GM23338 (cell line): ENCODE results near the gene CNST.

ENCODE experiments used
- CTCF ChIP-seq, 2 experiments: fragments of 200-600 bp in 1 of 2; sonication (generic) in 1 of 2; conservative IDR thresholded peaks; 2 replicates each; pipeline versions ENCODE4 v1.5.1 to v1.6.1; 2016 to 2017; ENCODE audit warnings: antibody characterized with exemption in 2 of 2, low read depth in 2 of 2, mild to moderate bottlenecking in 2 of 2, moderate library complexity in 1 of 2
- EZH2 ChIP-seq: fragments of 200-600 bp; sonication (generic); IDR thresholded peaks from one replicate; pipeline ENCODE4 v1.8.0; 2017; ENCODE audit warnings: antibody characterized with exemption, mild to moderate bottlenecking, low read depth; ENCODE audit not compliant: unreplicated experiment
- EZH2phosphoT487 ChIP-seq: fragments of 200-600 bp; sonication (generic); IDR thresholded peaks from one replicate; pipeline ENCODE4 v1.8.1; 2018; ENCODE audit warnings: antibody characterized with exemption; ENCODE audit not compliant: unreplicated experiment
- POLR2AphosphoS5 ChIP-seq: IDR thresholded peaks from 2 replicates; pipeline ENCODE4 v1.6.1; 2016; ENCODE audit warnings: antibody characterized with exemption, low read depth
- REST ChIP-seq: IDR thresholded peaks from one replicate; pipeline ENCODE4 v1.6.1; 2018; ENCODE audit warnings: antibody characterized with exemption; ENCODE audit not compliant: unreplicated experiment
- STAT1 ChIP-seq: IDR thresholded peaks from one replicate; pipeline ENCODE4 v1.6.1; 2016; ENCODE audit warnings: antibody characterized with exemption; ENCODE audit not compliant: unreplicated experiment
- ZNF331 ChIP-seq: fragments of 250-450 bp; sonication (Bioruptor Pico); IDR thresholded peaks from 2 replicates; pipeline ENCODE4 v1.5.0; 2020; ENCODE audit warnings: low read depth, mild to moderate bottlenecking, moderate library complexity
- TF ChIP-seq, protein P1 (sequence below): IDR thresholded peaks from 2 replicates; pipeline ENCODE4 v1.6.1; 2016; ENCODE audit warnings: antibody characterized with exemption

GRCh38 chr1:246631426-246631825 lies 65.2 kb downstream of the CNST start:
- no peak for TF ChIP-seq CTCF (conservative IDR thresholded peaks at IDR 0.05; ENCODE audit: low read depth in 2 of 2)
- no peak for TF ChIP-seq POLR2AphosphoS5
- TF ChIP-seq, protein P1, sequence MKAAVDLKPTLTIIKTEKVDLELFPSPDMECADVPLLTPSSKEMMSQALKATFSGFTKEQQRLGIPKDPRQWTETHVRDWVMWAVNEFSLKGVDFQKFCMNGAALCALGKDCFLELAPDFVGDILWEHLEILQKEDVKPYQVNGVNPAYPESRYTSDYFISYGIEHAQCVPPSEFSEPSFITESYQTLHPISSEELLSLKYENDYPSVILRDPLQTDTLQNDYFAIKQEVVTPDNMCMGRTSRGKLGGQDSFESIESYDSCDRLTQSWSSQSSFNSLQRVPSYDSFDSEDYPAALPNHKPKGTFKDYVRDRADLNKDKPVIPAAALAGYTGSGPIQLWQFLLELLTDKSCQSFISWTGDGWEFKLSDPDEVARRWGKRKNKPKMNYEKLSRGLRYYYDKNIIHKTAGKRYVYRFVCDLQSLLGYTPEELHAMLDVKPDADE, result no peak
- TF ChIP-seq ZNF331 (CRISPR knock-in tag), result no peak
- TF ChIP-seq EZH2, result no peak
- TF ChIP-seq REST, result no peak
- no peak for TF ChIP-seq EZH2phosphoT487
- no peak for TF ChIP-seq STAT1
